ENCODE results near the gene FIGLA.
A peak's percentile ranks its signal among the peaks of the same experiment; 100 is the strongest.

FIGLA gene

GRCh38 chr2:70775141-70775540 lies 15.3 kb downstream of the FIGLA start:
- Mint-ChIP-seq H3K36me3 (ENCODE audit: low read depth) (no peaks in the 10 kb centered on the region), H3K4me1 (ENCODE audit: low read depth) (peaks cover 5% of the 10 kb centered on the region), H3K9me3 (no peaks in the 10 kb centered on the region), H3K27ac (no peak overlapping the region), H3K4me3 (no peak overlapping the region), H3K27me3 (ENCODE audit: low read depth) (peaks cover 50% of the 10 kb centered on the region)
- no peak for DNase-seq (ENCODE audit: low spot score)

- no peak for DNase-seq (ENCODE audit: low spot score)
- Mint-ChIP-seq H3K36me3 (ENCODE audit: low read depth) (no peaks in the 10 kb centered on the region), H3K4me3 (no peak overlapping the region), H3K27me3 (ENCODE audit: low read depth) (peaks cover 65% of the 10 kb centered on the region), H3K27ac (no peak overlapping the region), H3K9me3 (no peaks in the 10 kb centered on the region), H3K4me1 (ENCODE audit: low read depth) (peaks cover 6% of the 10 kb centered on the region)
Observed at GRCh38 chr2:70772486-70773155, 17.8 kb downstream of the FIGLA start.

GRCh38 chr2:70771446-70771845 lies 19.0 kb downstream of the FIGLA start:
- no peak for DNase-seq (ENCODE audit: low spot score)
- Mint-ChIP-seq H3K9me3 (no peaks in the 10 kb centered on the region), H3K4me3 (no peak overlapping the region), H3K36me3 (ENCODE audit: low read depth) (no peaks in the 10 kb centered on the region), H3K27me3 (ENCODE audit: low read depth) (peaks cover 67% of the 10 kb centered on the region), H3K27ac (no peak overlapping the region), H3K4me1 (ENCODE audit: low read depth) (peaks cover 12% of the 10 kb centered on the region)

GRCh38 chr2:70769450-70769849 lies 21.0 kb downstream of the FIGLA start:
- Mint-ChIP-seq H3K4me1 (ENCODE audit: low read depth) (peaks cover 14% of the 10 kb centered on the region), H3K27ac (no peak overlapping the region), H3K4me3 (no peak overlapping the region), H3K36me3 (ENCODE audit: low read depth) (no peaks in the 10 kb centered on the region), H3K27me3 (ENCODE audit: low read depth) (peaks cover 63% of the 10 kb centered on the region), H3K9me3 (no peaks in the 10 kb centered on the region)
- no peak for DNase-seq (ENCODE audit: low spot score)

GRCh38 chr2:70768590-70769085 lies 21.8 kb downstream of the FIGLA start:
- no peak for DNase-seq (ENCODE audit: low spot score)
- H3K4me3 Mint-ChIP-seq, result peak overlapping the region; percentile 75
- no peak overlapping the region for H3K27ac Mint-ChIP-seq
- peaks cover 14% of the 10 kb centered on the region for H3K4me1 Mint-ChIP-seq (ENCODE audit: low read depth)
- H3K36me3 Mint-ChIP-seq (ENCODE audit: low read depth), result no peaks in the 10 kb centered on the region
- H3K9me3 Mint-ChIP-seq, result no peaks in the 10 kb centered on the region
- H3K27me3 Mint-ChIP-seq (ENCODE audit: low read depth), result peaks cover 57% of the 10 kb centered on the region

GRCh38 chr2:70767699-70768589 lies 22.5 kb downstream of the FIGLA start, which contains the start of gene ADD2:
Gene ADD2, minus strand, starts transcription at chr2:70768200. Its CDS starts 61,792 bp downstream, at chr2:70706408.
- peak; percentile 44 for DNase-seq (ENCODE audit: low spot score)
- Mint-ChIP-seq H3K4me1 (ENCODE audit: low read depth) (peaks cover 14% of the 10 kb centered on the region), H3K36me3 (ENCODE audit: low read depth) (no peaks in the 10 kb centered on the region), H3K4me3 (peak within 1 kb of the TSS; percentile 83), H3K9me3 (no peaks in the 10 kb centered on the region), H3K27me3 (ENCODE audit: low read depth) (peaks cover 57% of the 10 kb centered on the region), H3K27ac (peak within 1 kb of the TSS; percentile 41)

GRCh38 chr2:70767079-70767698 lies 23.3 kb downstream of the FIGLA start:
- peaks cover 54% of the 10 kb centered on the region for H3K27me3 Mint-ChIP-seq (ENCODE audit: low read depth)
- no peaks in the 10 kb centered on the region for H3K9me3 Mint-ChIP-seq
- H3K36me3 Mint-ChIP-seq (ENCODE audit: low read depth), result no peaks in the 10 kb centered on the region
- DNase-seq (ENCODE audit: low spot score), result no peak
- H3K27ac Mint-ChIP-seq, result peak overlapping the region; percentile 36
- H3K4me1 Mint-ChIP-seq (ENCODE audit: low read depth), result peaks cover 14% of the 10 kb centered on the region
- H3K4me3 Mint-ChIP-seq, result peak overlapping the region; percentile 76

GRCh38 chr2:70766357-70767078 lies 23.9 kb downstream of the FIGLA start:
- Mint-ChIP-seq H3K36me3 (ENCODE audit: low read depth) (no peaks in the 10 kb centered on the region), H3K27me3 (ENCODE audit: low read depth) (peaks cover 54% of the 10 kb centered on the region), H3K27ac (no peak overlapping the region), H3K9me3 (no peaks in the 10 kb centered on the region), H3K4me1 (ENCODE audit: low read depth) (peaks cover 14% of the 10 kb centered on the region), H3K4me3 (peak overlapping the region; percentile 76)
- no peak for DNase-seq (ENCODE audit: low spot score)

- no peak overlapping the region for H3K4me3 Mint-ChIP-seq
Observed at GRCh38 chr2:70765507-70765906, 24.9 kb downstream of the FIGLA start.

GRCh38 chr2:70759446-70759845 lies 31.0 kb downstream of the FIGLA start:
- Mint-ChIP-seq H3K27ac (no peak overlapping the region), H3K36me3 (ENCODE audit: low read depth) (no peaks in the 10 kb centered on the region), H3K27me3 (ENCODE audit: low read depth) (peaks cover 18% of the 10 kb centered on the region), H3K4me3 (no peak overlapping the region), H3K4me1 (ENCODE audit: low read depth) (no peaks in the 10 kb centered on the region), H3K9me3 (no peaks in the 10 kb centered on the region)
- no peak for DNase-seq (ENCODE audit: low spot score)

More at GRCh38 chr2:70765507-70765906, 24.9 kb downstream of the FIGLA start:
- peaks cover 9% of the 10 kb centered on the region for H3K4me1 Mint-ChIP-seq (ENCODE audit: low read depth)
- no peaks in the 10 kb centered on the region for H3K9me3 Mint-ChIP-seq
- H3K36me3 Mint-ChIP-seq (ENCODE audit: low read depth), result no peaks in the 10 kb centered on the region
- H3K27ac Mint-ChIP-seq, result no peak overlapping the region
- DNase-seq (ENCODE audit: low spot score), result no peak
- peaks cover 52% of the 10 kb centered on the region for H3K27me3 Mint-ChIP-seq (ENCODE audit: low read depth)

GRCh38 chr2:70757966-70758365 lies 32.5 kb downstream of the FIGLA start:
- H3K9me3 Mint-ChIP-seq, result no peaks in the 10 kb centered on the region
- no peaks in the 10 kb centered on the region for H3K36me3 Mint-ChIP-seq (ENCODE audit: low read depth)
- no peak overlapping the region for H3K27ac Mint-ChIP-seq
- H3K27me3 Mint-ChIP-seq (ENCODE audit: low read depth), result peaks cover 12% of the 10 kb centered on the region
- H3K4me1 Mint-ChIP-seq (ENCODE audit: low read depth), result no peaks in the 10 kb centered on the region
- H3K4me3 Mint-ChIP-seq, result no peak overlapping the region
- no peak for DNase-seq (ENCODE audit: low spot score)

GRCh38 chr2:70757360-70757759 lies 33.1 kb downstream of the FIGLA start:
- peaks cover 12% of the 10 kb centered on the region for H3K27me3 Mint-ChIP-seq (ENCODE audit: low read depth)
- H3K27ac Mint-ChIP-seq, result no peak overlapping the region
- DNase-seq (ENCODE audit: low spot score), result no peak
- H3K4me1 Mint-ChIP-seq (ENCODE audit: low read depth), result no peaks in the 10 kb centered on the region
- no peaks in the 10 kb centered on the region for H3K36me3 Mint-ChIP-seq (ENCODE audit: low read depth)
- no peaks in the 10 kb centered on the region for H3K9me3 Mint-ChIP-seq
- H3K4me3 Mint-ChIP-seq, result no peak overlapping the region

GRCh38 chr2:70756128-70756527 lies 34.3 kb downstream of the FIGLA start:
- H3K27ac Mint-ChIP-seq, result no peak overlapping the region
- no peaks in the 10 kb centered on the region for H3K9me3 Mint-ChIP-seq
- H3K27me3 Mint-ChIP-seq (ENCODE audit: low read depth), result peaks cover 12% of the 10 kb centered on the region
- H3K4me1 Mint-ChIP-seq (ENCODE audit: low read depth), result no peaks in the 10 kb centered on the region
- H3K36me3 Mint-ChIP-seq (ENCODE audit: low read depth), result no peaks in the 10 kb centered on the region
- DNase-seq (ENCODE audit: low spot score), result no peak
- no peak overlapping the region for H3K4me3 Mint-ChIP-seq

All from T-helper 2 cell treated with Interferon-gamma antibody and Interleukin-4, amounts not matched to agents 5 μg/mL and 100 μg/mL, for 36 hours (primary cell).